HG03342 (cell line): Measurements from ENCODE around the gene POU2AF3.

Experiments
- ATAC-seq: cut with Tn5 transposase; IDR thresholded peaks from one replicate; pipeline ENCODE4 v1.9.1; 2021; ENCODE audit warnings: mild to moderate bottlenecking, moderate library complexity; ENCODE audit not compliant: unreplicated experiment

POU2AF3 gene

DNA sequence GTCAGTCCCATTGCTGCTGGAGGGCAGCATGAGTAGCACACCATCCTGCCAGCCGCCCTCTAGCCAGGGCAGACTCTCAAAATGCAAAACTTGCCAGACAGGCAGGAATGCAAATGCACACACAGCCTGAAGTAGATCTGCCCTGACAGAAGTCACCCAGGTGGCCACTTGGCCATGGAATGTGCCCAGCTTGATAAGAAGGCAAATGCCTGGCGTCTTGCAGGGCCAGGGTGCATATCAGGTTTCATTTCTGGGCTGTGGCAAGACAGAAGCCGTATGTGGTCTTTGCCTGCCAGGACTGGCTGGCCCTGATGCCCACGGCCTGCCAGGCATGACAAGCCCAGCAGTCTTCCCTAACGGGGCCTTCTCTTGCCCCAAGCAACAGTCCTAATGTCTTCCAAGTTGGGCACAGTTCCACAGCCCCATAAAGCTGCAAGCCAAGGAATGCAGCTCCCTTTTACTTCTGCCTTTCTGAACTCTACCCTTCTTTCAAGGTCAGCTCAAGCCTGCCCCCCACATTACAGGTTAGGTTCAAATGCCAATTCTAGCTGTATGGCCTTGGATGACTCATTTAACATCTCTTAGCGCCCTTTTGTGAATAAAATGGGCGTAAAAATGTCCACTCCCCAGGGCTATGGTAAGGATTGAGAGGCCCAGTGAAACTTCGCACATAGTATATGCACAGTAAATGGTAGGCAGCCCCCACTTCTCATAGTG is 29.7 kb downstream of the POU2AF3 start:
- ATAC-seq, result no peak

DNA sequence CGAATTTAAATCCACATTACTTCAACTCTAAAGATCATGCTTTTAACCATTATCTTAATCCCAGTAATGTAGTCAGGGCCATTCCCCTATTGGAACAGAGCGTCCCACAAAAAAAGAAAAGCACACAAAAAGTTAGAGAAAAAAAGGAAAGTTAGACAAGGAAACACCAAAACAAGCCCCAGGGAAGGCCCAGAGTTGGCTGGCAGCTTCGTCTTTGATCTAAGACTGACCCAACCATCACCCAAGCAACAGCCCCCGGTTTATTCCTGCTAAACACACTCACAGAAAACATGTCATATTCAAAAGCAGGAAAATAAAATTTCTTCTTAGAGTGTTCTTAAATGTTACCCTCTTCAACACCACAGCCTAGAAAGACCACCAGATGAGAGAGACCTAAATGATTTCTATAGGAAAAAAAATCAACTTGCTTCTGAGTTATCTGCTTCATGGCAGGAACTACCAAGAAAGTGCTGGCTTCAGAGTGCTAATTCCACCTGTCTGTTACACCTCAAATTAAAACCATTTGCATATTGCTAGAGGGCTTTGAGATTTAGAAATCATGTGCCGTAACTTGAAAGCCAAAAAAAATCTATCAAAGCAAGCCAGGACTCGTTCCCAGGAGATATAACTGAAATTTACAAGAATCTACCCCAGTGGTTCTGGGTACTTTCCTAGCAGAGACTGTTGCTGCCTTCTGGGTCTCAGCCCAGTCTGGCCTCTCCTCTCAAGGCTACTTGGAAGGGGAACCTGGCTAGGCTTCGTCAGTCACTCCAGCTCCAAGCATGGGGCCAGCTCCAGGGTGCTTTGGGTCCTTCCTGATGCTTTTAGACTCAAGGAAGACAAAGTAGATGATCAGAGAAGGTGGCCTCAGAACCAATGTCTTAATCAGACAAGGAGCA is 31.2 kb downstream of the POU2AF3 start:
- no peak for ATAC-seq

DNA sequence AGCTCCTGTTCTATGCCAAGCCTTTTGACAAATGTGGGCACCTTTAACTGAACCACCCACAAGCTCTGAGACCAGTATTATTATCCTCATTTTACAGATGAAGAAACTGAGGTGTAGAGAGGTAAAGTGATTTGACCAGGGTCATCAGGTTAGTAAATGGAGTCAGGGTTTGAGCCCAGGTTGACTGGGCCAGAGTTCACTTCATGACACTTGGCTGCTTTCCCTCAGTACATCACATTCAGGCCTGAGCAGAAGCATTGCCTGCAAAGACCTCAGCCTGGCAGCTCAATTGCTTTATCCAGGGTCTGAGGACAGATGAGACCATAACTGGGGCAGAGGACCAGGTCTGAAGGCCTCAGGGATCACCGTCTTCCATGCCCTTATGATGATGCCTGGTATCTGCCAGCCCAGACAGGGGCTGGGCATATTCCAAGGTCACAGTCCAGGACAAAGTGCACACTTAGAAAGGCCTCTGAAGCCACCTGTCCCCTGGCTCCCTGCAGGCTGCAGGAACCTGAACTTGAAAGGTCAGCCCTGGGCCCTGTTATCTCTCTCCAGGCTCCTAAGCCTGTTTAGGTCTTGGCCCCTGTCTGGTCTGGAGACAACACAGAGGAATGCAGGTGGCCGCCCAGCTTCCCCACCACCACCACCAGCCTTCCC is 32.0 kb downstream of the POU2AF3 start:
- ATAC-seq, result no peak

DNA sequence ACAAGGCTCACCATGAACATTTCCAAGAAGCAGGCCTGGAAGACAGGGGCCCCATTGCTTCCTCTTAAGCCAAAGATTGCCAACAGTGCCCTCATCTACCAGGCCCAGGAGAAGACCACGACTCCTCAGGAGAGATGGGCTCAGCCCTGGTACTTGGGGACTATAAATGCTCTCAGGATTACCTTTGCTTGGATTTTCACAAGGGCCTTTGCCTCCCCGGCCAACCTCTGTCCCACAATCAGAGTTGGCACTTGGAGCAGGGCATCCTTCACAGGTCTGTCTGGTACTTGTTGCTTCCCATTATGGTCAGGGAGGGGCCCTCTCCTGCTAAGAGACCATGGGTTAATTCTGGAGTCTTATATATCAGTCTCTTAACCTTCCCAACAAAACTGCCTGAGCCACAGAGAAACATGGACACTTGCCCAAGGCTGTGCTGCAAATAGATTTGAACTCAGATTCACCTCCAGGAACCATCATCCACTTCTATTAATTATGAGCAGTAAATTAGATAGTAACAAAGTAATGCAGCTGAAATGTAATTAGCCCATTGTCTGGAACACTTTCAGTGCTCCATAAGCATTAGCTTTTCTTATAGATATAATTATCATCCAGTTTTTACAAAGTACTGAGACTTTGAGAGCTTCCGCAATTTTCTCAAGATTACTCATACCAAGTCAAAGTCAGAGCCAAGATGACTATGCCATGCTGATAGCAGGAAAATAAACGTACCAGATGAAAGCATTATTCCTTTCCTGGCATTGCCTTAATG is 33.5 kb downstream of the POU2AF3 start:
- no peak for ATAC-seq

DNA sequence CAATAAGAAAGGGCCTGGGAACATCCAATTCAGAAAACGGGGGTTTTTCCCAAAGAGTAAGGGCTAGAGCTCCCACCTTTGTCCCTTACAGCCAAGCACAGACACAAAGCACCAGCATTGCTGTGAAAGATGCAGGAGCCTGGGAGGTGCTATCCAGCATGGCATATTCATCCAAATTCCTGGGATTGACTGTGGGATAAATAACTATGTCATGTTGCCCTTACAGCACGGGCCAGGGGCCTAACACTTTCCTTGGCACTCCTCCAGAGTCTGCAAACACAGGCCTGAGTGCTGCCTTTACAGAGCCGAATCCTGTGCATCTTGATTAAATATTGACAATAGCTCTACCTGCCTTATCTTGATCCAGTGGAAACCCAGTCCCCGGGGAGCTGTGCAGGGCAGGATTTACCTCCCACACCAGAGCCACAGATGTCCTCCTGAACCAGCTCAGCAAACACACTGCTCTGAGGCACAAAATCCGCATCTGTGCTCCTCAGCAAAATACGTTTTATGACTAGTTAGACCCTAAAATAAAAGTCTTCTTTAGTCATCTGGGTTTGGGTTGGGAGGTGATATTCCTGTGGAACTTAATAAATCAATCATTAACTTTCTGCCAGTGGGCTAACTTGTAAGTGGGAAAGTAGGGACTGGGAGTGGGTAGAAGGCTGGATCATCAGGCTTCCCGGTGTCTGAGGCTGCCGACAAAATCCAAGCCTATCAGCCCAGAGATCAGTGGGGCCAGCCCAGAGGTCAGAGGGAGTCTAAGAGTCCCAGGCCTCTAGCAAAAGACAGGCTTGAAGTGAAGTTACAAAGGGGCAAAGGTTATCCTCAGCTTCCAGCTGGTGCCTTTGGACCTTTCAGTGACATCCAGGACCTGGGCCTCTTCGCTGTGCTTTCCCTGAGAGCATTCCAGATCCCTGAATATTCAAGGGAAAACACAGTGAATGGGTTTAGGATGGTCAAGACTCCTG is 36.5 kb downstream of the POU2AF3 start:
- no peak for ATAC-seq

DNA sequence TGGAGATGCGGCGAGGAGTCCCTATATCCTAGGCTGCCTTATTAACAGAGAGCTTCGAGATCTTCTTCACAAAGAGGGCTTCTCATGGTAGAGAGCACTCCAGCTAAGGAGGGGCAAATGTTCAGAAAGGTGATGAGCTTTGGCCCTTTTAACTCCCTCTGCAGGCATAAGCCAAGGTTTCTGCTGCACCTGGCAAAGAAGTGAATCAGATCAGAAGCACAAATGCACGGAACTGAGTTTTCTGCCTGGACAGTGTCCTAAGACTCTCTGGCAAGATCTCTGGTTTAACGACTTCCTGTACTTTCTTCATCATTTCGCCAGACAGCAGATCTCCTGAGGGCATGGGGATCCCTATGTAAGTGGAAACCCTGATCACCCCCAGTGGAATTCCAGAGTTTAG is 37.2 kb downstream of the POU2AF3 start:
- no peak for ATAC-seq

DNA sequence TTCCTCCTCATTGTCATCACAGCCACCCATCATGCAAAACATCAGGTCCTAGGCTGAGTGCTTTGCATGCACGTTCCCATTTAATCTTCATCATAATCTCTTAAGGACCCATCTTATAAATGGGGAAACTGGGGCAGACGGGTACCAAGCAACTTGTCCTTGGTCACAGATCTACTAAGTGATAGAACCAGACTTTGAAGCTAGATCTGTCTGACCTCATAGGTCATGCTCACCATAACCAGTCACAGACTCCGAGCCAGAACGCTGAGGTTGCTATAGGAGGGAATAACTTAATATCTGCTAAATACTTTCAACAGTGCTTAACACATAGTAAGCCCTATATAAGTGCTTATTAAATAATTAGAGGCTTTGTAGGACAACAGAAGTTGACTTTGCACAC is 37.7 kb downstream of the POU2AF3 start:
- no peak for ATAC-seq

DNA sequence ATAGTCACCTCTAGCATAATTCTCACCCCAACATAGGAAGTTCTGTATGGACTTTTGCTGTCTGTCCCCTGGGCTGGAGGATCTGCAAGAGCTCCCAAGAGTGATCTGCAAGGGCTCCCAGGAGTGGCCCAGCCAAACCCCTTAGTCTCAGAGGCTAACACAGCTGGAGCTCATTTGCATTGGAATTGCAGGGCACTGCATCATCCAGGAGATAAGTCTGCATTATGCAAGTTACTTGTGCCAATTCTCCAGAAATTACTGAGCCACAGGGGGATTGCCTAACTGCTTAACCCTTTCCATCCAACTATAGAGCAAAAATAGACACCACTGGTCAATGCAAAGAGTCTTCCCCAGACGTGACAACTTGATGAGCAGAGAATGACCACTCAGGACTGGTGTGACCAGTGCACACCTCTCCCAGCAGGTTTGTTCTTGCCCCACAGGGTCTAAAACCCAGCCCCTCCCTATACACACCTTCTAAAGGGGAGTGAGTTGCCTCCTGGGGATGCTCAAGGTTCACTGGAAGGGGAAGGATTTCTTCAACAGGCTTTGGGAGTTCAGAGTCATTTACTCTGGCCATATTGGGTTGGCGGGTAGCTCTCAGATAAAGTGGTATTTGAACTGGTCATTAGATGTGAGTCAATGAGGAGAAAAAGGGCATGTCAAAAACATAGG is 38.4 kb downstream of the POU2AF3 start:
- no peak for ATAC-seq

DNA sequence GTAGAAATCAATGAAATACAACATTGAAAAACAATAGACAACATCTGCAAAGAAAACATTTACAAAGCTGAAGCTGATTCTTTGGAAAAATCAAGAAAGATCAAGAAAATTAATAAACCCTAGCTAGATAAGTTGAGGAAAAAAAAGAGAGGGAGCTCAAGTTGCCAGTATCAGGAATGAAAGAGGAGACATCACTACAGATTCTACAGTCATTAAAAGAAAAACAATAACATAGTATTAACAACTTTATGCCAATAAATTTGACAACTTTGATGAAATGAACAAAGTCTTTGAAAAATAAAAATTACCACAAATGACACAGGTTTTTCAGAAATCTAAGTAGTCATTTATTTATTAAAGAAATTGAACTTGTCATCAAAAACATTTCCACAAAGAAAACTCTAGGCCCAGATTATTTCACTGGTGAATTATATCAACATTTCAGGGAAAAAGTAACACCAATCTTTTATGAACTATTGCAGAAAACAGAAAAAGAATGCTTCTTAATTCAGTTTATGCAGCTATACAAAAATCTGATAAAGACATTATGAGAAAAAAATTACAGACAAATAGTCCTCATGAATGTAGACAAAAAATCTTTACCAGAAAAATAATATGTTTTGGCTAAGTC is 41.5 kb downstream of the POU2AF3 start:
- no peak for ATAC-seq

DNA sequence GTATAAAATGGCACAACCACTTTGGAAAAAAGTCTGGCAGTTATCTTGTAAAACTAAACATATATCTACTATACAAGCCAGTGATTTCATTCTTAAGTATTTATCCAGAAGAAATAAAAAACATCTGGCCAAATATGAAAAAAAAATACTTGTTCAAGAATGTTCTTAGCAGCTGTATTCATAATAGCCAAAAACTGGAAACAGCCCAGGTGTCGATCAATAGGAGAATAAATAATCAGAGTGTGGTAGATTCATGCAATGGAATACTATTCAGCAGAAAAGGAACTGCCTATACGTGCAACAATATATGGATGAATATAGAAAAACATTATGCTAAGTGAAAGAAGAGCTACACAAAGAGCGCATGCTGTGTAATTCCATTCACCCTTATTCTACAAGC is 44.0 kb downstream of the POU2AF3 start:
- no peak for ATAC-seq

DNA sequence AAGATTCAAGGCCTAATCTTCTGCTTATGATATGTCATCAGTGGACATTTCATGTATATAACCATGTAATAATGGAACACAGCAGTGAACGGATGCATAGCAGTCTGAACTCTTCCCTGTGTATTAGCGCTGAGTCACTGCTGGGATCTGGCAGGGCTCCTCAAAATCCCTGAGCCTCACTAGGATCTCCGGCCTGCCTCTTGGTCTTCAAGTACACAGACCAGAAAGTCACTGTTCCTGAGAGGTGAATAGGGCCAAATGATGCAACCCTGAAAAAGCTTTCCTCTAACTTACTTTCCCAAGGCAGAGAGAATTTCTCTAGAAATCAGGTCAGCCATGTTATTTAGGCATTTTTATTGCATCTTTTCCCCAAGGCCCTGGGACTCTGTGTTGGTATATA is 45.7 kb downstream of the POU2AF3 start:
- no peak for ATAC-seq

DNA sequence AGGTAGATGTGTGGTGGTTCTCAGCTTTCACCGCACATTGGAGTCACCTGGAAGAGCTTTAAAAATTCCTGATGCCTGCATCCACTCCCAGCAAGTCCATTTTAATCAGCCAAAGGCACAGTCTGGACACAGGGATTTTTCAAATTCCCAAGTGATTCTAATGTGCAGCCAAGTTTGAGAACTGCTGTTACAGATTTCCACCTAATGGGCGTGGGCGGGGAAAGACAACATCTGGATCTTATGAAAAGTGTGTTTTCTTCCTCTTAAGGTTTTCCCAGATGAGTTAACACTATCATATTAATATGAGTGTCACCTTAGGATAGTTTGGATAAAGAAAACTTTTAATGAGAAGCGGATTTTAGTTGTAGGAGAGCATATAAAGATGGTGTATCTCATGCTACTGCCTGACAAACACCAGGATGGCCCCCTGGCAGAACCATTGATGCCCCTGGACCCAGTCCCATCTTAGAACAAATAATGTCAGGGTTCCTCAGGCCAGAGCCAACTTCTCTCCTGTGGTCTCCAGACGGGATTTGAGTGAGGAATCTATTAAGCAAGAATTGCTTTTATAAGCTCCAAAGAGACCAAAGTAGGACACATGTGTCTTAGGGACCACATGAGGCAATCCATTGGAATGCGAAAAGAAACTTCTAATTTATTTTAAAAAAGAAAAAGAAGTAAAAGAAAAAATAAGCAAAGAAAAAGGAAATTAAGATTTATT is 48.8 kb downstream of the POU2AF3 start:
- no peak for ATAC-seq

DNA sequence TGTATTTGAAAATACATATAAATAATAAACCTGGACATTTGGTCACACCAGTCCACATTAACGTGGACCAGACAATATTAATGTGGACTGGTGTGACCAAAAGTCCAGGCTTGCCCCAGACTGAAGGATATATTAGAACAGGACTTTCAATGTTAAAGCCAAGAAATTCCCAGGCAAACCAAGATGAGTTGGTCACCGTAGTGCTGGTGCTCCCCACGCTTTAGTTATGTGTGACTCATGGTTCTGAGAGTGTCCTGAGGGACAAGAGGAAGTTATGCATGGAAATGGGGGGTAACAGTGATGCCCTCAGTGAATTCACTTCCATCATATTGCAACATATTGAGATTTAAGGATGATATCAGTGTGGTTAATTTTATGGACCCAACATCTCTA is 49.4 kb downstream of the POU2AF3 start:
- no peak for ATAC-seq

DNA sequence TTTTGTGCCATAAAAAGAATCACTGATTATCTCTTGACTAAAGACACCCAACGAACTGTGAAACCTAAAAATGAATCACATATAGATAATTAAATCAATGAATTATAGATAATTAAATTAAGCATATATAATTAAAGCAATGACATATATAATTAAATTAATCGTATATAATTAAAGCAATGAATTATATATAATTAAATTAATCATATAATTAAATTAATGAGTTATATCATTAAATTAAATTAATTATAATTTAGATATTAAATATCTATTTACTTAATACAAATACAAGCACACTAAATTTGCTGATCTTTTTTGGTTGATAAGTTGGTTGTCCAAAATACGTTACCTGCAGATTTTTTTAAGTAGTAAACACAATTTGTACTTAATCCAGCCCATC is 49.8 kb downstream of the POU2AF3 start:
- ATAC-seq, result no peak

DNA sequence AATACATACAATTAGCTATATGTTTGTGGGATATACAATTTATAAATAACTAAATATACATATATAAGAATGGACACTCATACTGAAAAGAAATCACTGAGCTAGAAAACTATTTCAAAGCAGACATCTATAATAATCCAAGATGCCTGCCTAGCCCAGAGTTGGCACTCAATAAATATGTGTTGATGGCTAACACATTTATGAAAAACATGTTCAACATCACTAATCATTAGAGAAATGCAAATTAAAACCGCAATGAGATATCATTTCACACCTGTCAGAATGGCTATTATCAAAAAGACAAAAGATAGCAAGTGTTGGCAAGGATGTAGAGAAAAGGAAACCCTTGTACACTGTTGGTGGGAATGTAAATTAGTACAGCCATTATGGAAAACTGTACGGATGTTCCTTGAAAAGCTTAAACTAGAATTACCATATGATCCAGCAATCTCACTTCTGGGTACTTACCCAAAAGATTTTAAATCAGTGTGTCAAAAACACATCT is 50.9 kb downstream of the POU2AF3 start:
- no peak for ATAC-seq

DNA sequence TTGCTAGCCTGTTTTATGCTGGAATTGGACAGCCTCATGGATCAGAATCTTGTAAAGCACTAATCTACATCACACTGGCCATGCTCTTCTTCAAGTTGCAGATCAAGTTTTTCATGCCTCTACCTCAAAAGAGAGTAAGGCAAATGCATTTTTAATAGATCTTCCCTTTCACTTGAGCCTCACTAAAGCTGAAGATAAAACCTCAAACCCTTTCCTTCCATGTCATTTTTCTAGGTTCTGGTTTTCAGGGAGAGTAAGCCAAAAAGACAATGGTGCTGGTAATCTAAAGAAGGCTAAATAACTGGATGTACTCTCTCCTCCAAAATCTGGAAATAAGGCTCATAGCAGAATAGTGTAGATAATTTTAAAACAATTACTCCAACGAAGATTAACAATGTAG is 52.5 kb downstream of the POU2AF3 start:
- no peak for ATAC-seq

DNA sequence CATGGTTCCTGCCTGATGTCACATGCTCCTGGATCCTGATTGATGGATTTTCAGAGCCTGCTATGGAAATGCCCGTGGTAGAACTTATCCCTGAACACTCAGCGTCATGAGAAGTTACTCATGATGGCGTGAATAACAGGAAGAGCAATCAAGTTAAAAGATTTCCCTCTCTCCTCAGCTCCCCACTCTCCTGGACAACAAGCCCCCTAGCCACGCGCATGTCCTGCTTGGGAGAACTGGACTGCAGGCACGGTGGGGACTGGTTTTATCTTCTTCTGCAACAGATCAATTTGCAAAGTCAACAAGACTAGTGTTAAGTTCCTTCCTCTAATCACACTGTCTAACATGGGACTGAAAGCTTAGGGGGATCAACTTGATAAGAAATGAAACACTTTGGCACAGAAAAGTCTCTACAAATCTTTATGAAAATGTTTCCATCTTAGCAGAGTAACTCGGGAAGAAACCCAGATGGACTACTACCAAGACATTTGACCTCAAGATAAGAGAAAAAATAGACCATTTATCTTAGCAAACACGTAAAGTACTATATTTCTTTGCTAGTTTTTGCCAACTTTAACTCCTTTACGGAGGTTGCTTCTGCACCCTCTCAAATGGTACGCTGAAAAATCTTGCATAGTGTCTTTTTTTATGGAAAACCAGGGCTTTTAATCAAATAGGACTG is 53.2 kb downstream of the POU2AF3 start:
- no peak for ATAC-seq
